ENCODE results near the gene PRKAR1B. TPM values are rescaled to one million over a fixed set of nuclear protein-coding genes. Genes with fewer than 3 reads are reported as not detected.

PRKAR1B gene
- total and polyA plus RNA-seq, 10 donors = 9.9 to 39.5 (median 23.5) TPM

DNA sequence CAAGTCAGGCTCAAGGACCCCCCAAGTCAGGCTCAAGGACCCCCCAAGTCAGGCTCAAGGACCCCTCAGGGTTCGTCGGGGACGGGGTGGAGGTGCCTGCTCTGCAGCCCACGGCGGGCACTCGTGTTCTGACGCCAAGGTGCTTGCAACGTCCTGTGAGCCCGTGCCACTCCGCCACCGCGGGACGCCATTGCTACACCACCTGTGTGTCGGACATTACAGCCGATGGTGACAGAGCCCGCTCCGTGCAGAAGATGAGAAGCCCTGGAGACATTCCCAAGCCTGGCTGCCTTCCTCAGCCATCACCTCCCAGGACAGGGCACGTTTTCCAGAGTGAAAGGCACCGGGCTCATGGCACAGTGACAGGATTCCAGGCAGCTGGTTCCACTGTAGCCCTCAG, 98.3 kb downstream of the PRKAR1B start:
- intact Hi-C loops (cut with DNase I; ENCODE audit: low total_unique reads) = no loop called here
- no peaks in the 10 kb centered on the region for H3K27me3 ChIP-seq (replicated peaks in 1 of 7)
- H3K4me1 ChIP-seq = no peaks in the 10 kb centered on the region
- H3K27ac ChIP-seq = no peak overlapping the region
- peak; percentile 71 for DNase-seq
- WGBS, 5 donors = 87 to 96% (median 93%) methylated on average over 10 to 19 of the region's 19 CpGs
- H3K9me3 ChIP-seq = peaks cover 6 to 37% (median 26%) of the 10 kb centered on the region in 8 donors
- TF ChIP-seq POLR2A (IDR thresholded peaks at IDR 0.05) (no peak), POLR2AphosphoS5 (IDR thresholded peaks at IDR 0.05) (no peak)
- TF ChIP-seq, protein P1, sequence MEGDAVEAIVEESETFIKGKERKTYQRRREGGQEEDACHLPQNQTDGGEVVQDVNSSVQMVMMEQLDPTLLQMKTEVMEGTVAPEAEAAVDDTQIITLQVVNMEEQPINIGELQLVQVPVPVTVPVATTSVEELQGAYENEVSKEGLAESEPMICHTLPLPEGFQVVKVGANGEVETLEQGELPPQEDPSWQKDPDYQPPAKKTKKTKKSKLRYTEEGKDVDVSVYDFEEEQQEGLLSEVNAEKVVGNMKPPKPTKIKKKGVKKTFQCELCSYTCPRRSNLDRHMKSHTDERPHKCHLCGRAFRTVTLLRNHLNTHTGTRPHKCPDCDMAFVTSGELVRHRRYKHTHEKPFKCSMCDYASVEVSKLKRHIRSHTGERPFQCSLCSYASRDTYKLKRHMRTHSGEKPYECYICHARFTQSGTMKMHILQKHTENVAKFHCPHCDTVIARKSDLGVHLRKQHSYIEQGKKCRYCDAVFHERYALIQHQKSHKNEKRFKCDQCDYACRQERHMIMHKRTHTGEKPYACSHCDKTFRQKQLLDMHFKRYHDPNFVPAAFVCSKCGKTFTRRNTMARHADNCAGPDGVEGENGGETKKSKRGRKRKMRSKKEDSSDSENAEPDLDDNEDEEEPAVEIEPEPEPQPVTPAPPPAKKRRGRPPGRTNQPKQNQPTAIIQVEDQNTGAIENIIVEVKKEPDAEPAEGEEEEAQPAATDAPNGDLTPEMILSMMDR (IDR thresholded peaks at IDR 0.05 in 8 of 11, conservative IDR thresholded peaks at IDR 0.05 in 3 of 11) = no peak
- no peak overlapping the region for H3K4me3 ChIP-seq
- no peaks in the 10 kb centered on the region for H3K36me3 ChIP-seq

DNA sequence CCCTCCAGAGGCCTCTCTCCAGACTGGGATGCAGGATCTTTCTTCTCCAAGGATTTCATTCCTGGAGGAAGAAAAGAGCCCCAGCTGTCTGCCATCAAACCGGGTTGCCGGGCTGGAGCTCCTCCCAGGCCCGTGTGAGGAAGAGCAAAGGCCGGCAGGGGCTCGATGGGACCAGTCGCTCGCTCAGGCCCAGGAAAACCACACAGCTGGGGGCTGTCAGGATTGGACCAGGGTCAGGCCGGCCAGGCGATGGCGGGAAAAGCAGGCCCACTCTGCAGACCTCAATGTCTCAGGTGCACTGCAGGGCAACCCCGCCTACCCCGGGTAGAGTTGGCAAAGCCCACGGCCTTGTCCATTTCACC, 98.7 kb downstream of the PRKAR1B start:
- Histone ChIP-seq H3K9me3 (peaks cover 6 to 40% (median 26%) of the 10 kb centered on the region in 8 donors), H3K36me3 (no peaks in the 10 kb centered on the region), H3K4me3 (no peak overlapping the region), H3K27me3 (replicated peaks in 1 of 7) (no peaks in the 10 kb centered on the region), H3K27ac (no peak overlapping the region), H3K4me1 (no peaks in the 10 kb centered on the region)
- WGBS, 5 donors = 83 to 89% (median 87%) methylated on average over 6 to 13 of the region's 13 CpGs
- peak; percentile 53 for DNase-seq
- intact Hi-C loops (cut with DNase I; ENCODE audit: low total_unique reads) = no loop called here
- TF ChIP-seq, protein P1 (IDR thresholded peaks at IDR 0.05 in 8 of 11, conservative IDR thresholded peaks at IDR 0.05 in 3 of 11) = no peak
- TF ChIP-seq POLR2AphosphoS5 (IDR thresholded peaks at IDR 0.05) (no peak), POLR2A (IDR thresholded peaks at IDR 0.05) (no peak)

DNA sequence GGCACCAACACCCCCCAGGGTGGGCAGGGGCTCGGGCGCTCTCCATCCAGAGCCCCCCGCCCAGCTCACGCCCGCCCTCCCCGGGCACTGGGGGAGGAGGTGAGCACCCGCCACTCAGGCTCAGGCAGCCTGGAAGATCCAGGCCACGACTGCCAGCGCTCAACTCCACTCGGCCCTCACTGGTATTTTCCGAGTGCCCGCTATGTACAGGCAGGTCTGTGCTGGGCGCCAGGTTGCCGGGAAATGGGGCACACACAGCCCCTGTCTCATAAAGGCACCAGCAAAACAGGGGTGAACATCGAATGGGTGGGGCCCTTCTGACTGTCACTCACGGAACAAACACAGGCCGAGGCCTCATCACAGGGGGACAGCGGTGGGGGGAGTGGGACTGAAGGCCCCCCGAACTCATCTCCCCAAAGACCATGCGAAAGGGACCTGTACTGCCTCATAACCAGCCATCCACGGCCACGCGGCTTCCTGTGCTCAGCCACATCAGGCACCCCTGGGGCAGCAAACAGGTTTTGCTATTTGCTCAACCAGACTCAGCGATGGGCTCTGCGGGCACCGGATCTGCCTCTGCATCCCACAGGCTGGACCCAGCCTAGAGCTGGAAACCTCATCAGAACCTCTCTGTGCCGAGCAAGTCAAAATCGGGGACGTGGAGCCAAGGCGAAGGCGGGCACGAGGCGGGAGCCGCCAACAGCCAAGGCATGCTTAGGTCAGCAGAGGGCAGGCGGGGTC, 99.2 kb downstream of the PRKAR1B start:
- DNase-seq = peak; percentile 55
- Histone ChIP-seq H3K4me1 (no peaks in the 10 kb centered on the region), H3K4me3 (no peak overlapping the region), H3K9me3 (peaks cover 6 to 43% (median 27%) of the 10 kb centered on the region in 8 donors), H3K27me3 (replicated peaks in 1 of 7) (no peaks in the 10 kb centered on the region), H3K36me3 (no peaks in the 10 kb centered on the region), H3K27ac (no peak overlapping the region)
- TF ChIP-seq, protein P1 (IDR thresholded peaks at IDR 0.05 in 8 of 11, conservative IDR thresholded peaks at IDR 0.05 in 3 of 11) = no peak
- TF ChIP-seq POLR2AphosphoS5 (IDR thresholded peaks at IDR 0.05) (no peak), POLR2A (IDR thresholded peaks at IDR 0.05) (no peak)
- intact Hi-C loops (cut with DNase I; ENCODE audit: low total_unique reads) = no loop called here
- WGBS, 5 donors = 89 to 93% (median 90%) methylated on average over 28 to 35 of the region's 35 CpGs

DNA sequence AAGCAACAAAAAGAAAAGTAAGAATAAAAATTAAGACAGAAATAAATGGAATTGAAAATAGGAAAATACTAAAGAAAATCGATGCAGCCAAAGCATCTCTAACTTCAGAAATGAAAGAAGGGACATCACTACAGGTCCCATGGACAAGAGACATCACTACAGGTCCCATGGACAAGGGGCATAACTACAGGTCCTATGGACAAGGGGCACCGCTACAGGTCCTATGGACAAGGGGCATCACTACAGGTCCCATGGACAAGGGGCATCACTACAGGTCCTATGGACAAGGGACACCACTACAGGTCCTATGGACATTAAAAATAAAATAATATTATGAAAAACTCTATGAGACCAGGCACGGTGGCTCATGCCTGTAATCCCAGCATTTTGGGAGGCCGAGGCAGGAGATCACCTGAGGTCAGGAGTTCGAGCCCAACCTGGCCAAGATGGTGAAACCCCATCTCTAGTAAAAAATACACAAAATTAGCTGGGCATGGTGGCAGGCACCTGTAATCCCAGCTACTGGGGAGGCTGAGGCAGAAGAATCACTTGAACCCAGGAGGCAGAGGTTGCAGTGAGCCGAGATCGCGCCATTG, 101.6 kb downstream of the PRKAR1B start:
- intact Hi-C loops (cut with DNase I; ENCODE audit: low total_unique reads) = no loop called here
- DNase-seq = peak; percentile 4
- 93 to 98% (median 95%) methylated on average over 8 of the region's 8 CpGs for WGBS, 5 donors

More for the DNA sequence above, 101.6 kb downstream of the PRKAR1B start:
- H3K27me3 ChIP-seq (replicated peaks in 1 of 7) = no peaks in the 10 kb centered on the region
- no peak overlapping the region for H3K27ac ChIP-seq
- H3K9me3 ChIP-seq = peaks cover 10 to 67% (median 47%) of the 10 kb centered on the region in 8 donors
- no peak overlapping the region for H3K4me3 ChIP-seq
- peaks cover 0 to 15% (median 0%) of the 10 kb centered on the region in 6 donors for H3K36me3 ChIP-seq
- no peaks in the 10 kb centered on the region for H3K4me1 ChIP-seq
- TF ChIP-seq POLR2AphosphoS5 (IDR thresholded peaks at IDR 0.05) (no peak), POLR2A (IDR thresholded peaks at IDR 0.05) (no peak)
- TF ChIP-seq, protein P1 (IDR thresholded peaks at IDR 0.05 in 8 of 11, conservative IDR thresholded peaks at IDR 0.05 in 3 of 11) = no peak
